IMR-90 (cell line): ENCODE results near the gene SLC25A26. TPM values are rescaled to one million over a fixed set of nuclear protein-coding genes. Genes with fewer than 3 reads are reported as not detected.
A peak's percentile ranks its signal among the peaks of the same experiment; 100 is the strongest.

ENCODE experiments used
- ATAC-seq: fragments of 200-7000 bp; cut with Tn5 transposase; 2 replicates; pipeline ENCODE4 v1.9.1; 2020; ENCODE audit warnings: low read depth, mild to moderate bottlenecking, moderate library complexity
- BruUV-seq: library from RNA; stranded (reverse); fragments of 400-500 nt; replicated peaks from 2 replicates; lab custom pipeline; 2021; lab: Mats Ljungman, UMichigan
- CTCF ChIA-PET: fragments of 300-600 bp; formaldehyde crosslinking; extraction: SDS; loops from one replicate; lab custom pipeline; 2021; ENCODE audit warnings: antibody characterized with exemption; lab: Yijun Ruan, JAX
- POLR2A ChIA-PET: fragments of 300-600 bp; sonication (Branson Sonifier 250); formaldehyde crosslinking; loops from one replicate; lab custom pipeline; 2022; ENCODE audit warnings: antibody characterized with exemption; ENCODE audit not compliant: unreplicated experiment; lab: Charles Lee
- DNase-seq: peaks from one replicate; pipeline ENCODE4 v3.0.0; 2013
- H2AFZ ChIP-seq: replicated peaks from 2 replicates; pipeline ENCODE3; 2013; ENCODE audit warnings: low read length, mild to moderate bottlenecking; ENCODE audit not compliant: poor library complexity
- H2AK5ac ChIP-seq: 2 replicates; pipeline ENCODE4 v1.6.1; 2013; ENCODE audit warnings: low read depth, low read length, inconsistent platforms
- H2AK9ac ChIP-seq: replicated peaks from 2 replicates; pipeline ENCODE3; 2013; ENCODE audit warnings: mild to moderate bottlenecking, low read depth, low read length, moderate library complexity; ENCODE audit not compliant: poor library complexity
- H2BK120ac ChIP-seq: 2 replicates; pipeline ENCODE4 v1.6.1; 2013; ENCODE audit warnings: low read depth, low read length, inconsistent platforms
- H2BK15ac ChIP-seq: 3 replicates; pipeline ENCODE4 v1.6.1; 2013; ENCODE audit warnings: low read depth, low read length, inconsistent platforms
- H2BK20ac ChIP-seq: 2 replicates; pipeline ENCODE4 v1.6.1; 2013; ENCODE audit warnings: low read depth, mild to moderate bottlenecking, inconsistent platforms, low read length, moderate library complexity
- H2BK5ac ChIP-seq: 2 replicates; pipeline ENCODE4 v1.6.1; 2013; ENCODE audit warnings: mild to moderate bottlenecking, low read depth, low read length, inconsistent platforms; ENCODE audit not compliant: poor library complexity, severe bottlenecking
- H3K14ac ChIP-seq: replicated peaks from 2 replicates; pipeline ENCODE4 v1.6.1; 2013; ENCODE audit warnings: low read depth, low read length, inconsistent platforms
- H3K18ac ChIP-seq: 2 replicates; pipeline ENCODE4 v1.6.1; 2013; ENCODE audit warnings: low read depth, low read length, control low read depth
- H3K23ac ChIP-seq: 2 replicates; pipeline ENCODE4 v1.6.1; 2013; ENCODE audit warnings: low read depth, low read length, inconsistent platforms
- H3K27ac ChIP-seq: 2 replicates; pipeline ENCODE4 v1.5.1; 2013; ENCODE audit warnings: mild to moderate bottlenecking, control low read depth, low read length; ENCODE audit not compliant: insufficient read depth
- H3K27me3 ChIP-seq: 2 replicates; pipeline ENCODE4 v1.6.1; 2013; ENCODE audit warnings: low read length; ENCODE audit not compliant: control insufficient read depth, insufficient read depth
- H3K36me3 ChIP-seq: 2 replicates; pipeline ENCODE4 v1.6.1; 2013; ENCODE audit warnings: low read length, mixed read lengths; ENCODE audit not compliant: control insufficient read depth, insufficient read depth
- H3K4ac ChIP-seq: 2 replicates; pipeline ENCODE4 v1.6.1; 2013; ENCODE audit warnings: low read depth, low read length, inconsistent platforms
- H3K4me1 ChIP-seq: 2 replicates; pipeline ENCODE4 v1.6.1; 2013; ENCODE audit warnings: low read length, mixed read lengths; ENCODE audit not compliant: control insufficient read depth, insufficient read depth
- H3K4me2 ChIP-seq: 2 replicates; pipeline ENCODE4 v1.6.1; 2013; ENCODE audit warnings: low read depth, mild to moderate bottlenecking, control low read depth, low read length, moderate library complexity
- H3K4me3 ChIP-seq: 2 replicates; pipeline ENCODE4 v1.5.1; 2013; ENCODE audit warnings: low read depth, mild to moderate bottlenecking, control low read depth, low read length, moderate library complexity; ENCODE audit not compliant: insufficient read depth
- H3K56ac ChIP-seq: 2 replicates; pipeline ENCODE4 v1.6.1; 2013; ENCODE audit warnings: low read length, inconsistent platforms; ENCODE audit not compliant: insufficient read depth; ENCODE audit errors: extremely low read depth
- H3K79me1 ChIP-seq, 2 experiments: 2 replicates each; pipeline ENCODE4 v1.6.1; 2013; ENCODE audit warnings: low read length in 2 of 2, inconsistent platforms in 1 of 2, low read depth in 1 of 2
- H3K9ac ChIP-seq: 2 replicates; pipeline ENCODE4 v1.6.1; 2013; ENCODE audit warnings: low read depth, low read length, control low read depth
- H3K9me1 ChIP-seq: 2 replicates; pipeline ENCODE4 v1.6.1; 2013; ENCODE audit warnings: low read length, inconsistent platforms; ENCODE audit not compliant: insufficient read depth
- H3K9me3 ChIP-seq: 2 replicates; pipeline ENCODE4 v1.6.1; 2013; ENCODE audit warnings: low read length; ENCODE audit not compliant: control insufficient read depth, insufficient read depth
- H4K20me1 ChIP-seq: 2 replicates; pipeline ENCODE4 v1.6.1; 2013; ENCODE audit warnings: low read length, inconsistent platforms; ENCODE audit not compliant: insufficient read depth
- H4K5ac ChIP-seq: 2 replicates; pipeline ENCODE4 v1.6.1; 2013; ENCODE audit warnings: mild to moderate bottlenecking, low read depth, low read length, control low read depth
- H4K8ac ChIP-seq, 2 experiments: 2 replicates each; pipeline ENCODE4 v1.6.1; 2013; ENCODE audit warnings: low read depth in 2 of 2, low read length in 2 of 2, control low read depth in 1 of 2, inconsistent platforms in 1 of 2
- H4K91ac ChIP-seq: 2 replicates; pipeline ENCODE4 v1.6.1; 2013; ENCODE audit warnings: low read depth, low read length, inconsistent platforms; ENCODE audit not compliant: insufficient read depth
- RCOR1 ChIP-seq: IDR thresholded peaks from 2 replicates; pipeline ENCODE4 v1.6.1; 2012; ENCODE audit warnings: mild to moderate bottlenecking, low read length, improper control_type of control experiment; ENCODE audit not compliant: insufficient replicate concordance
- RFX5 ChIP-seq: IDR thresholded peaks from 2 replicates; pipeline ENCODE4 v1.8.0; 2012; ENCODE audit warnings: low read depth, mild to moderate bottlenecking, low read length, moderate library complexity
- WGBS, 2 experiments: methylation state at CpG; one replicate each; pipeline versions ENCODE4 v1.1.5 to v1.1.7; 2013; ENCODE audit warnings: missing lambda C conversion rate in 2 of 2; ENCODE audit not compliant: insufficient read length in 1 of 2; ENCODE audit errors: extremely low coverage in 2 of 2; 5-methylcytosine and 5-hydroxymethylcytosine counted together
- dilution Hi-C: fragments of 300-500 bp; cut with HindIII; formaldehyde crosslinking; loops from one replicate; pipeline ENCODE4 v1.14.3; 2018; ENCODE audit warnings: low sequenced_read_pairs; ENCODE audit not compliant: unreplicated experiment
- in situ Hi-C: fragments of 300-500 bp; cut with MboI; formaldehyde crosslinking; loops from 3 replicates; pipeline ENCODE4 v1.14.3; 2019; ENCODE audit warnings: low sequenced_read_pairs, inconsistent platforms, mixed read lengths
- intact Hi-C: fragments of 100-400 bp; cut with micrococcal nuclease; formaldehyde crosslinking; loops from 2 replicates; pipeline ENCODE4 v1.10.0; 2022
- polyA plus RNA-seq, 3 experiments: library from polyadenylated mRNA; depleted of rRNA; stranded (reverse); fragments of >200 nt; gene quantifications; 2 replicates each; pipeline ENCODE4 v1.2.3, GENCODE V29; 2012; ENCODE audit warnings: low replicate concordance in 1 of 3
- total RNA-seq: library from RNA; depleted of rRNA; stranded (reverse); fragments of >200 nt; gene quantifications from 2 replicates; pipeline ENCODE4 v1.2.3, GENCODE V29; 2012

Gene SLC25A26
- total and polyA plus RNA-seq, 2 of the 4 experiments (the other 2 are of a cell fraction) = 10.9 to 12.7 TPM

DNA sequence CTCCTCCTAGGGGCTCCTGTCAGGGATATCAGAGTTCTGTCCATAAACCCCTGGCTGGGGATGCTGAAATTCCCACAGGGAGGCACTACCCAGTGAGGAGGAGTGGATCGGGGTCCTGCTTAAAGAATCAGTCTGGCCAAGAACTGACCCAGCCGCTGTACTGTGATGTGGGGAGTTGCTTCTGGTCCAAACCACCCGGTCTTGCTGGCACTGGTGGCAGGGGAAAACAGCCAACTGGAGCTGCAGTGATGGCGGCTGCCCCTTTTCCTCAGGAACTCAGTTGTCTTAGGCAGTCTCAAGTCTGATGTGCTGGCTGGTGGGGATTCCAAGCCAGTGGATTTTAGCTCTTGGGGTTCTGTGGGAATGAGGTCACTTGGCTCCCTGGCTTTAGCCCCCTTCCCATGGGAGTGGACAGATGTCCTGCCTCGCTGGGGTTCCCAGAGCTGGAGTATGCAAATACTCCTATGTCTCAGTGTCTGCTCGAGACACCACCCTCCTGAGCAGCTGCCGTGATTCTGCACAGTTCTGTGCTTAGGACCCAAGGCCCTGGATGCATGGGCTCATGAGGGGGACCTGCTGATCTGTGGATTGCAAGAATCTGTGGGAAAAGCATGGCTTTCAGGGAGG lies 97.1 kb downstream of the SLC25A26 start:
- Histone ChIP-seq H3K56ac (no peak overlapping the region), H4K5ac (no peak overlapping the region), H2BK5ac (no peak overlapping the region), H2BK20ac (no peak overlapping the region), H3K23ac (no peak overlapping the region), H3K4me3 (no peak overlapping the region), H3K18ac (no peak overlapping the region), H3K27ac (no peak overlapping the region), H3K27me3 (no peaks in the 10 kb centered on the region), H4K8ac (no peak overlapping the region), H2AK9ac (no peak overlapping the region), H3K79me1 (no peaks in the 10 kb centered on the region; a peak in 1 of 4 replicates), H3K4ac (no peak overlapping the region), H3K36me3 (no peaks in the 10 kb centered on the region), H3K9ac (no peak overlapping the region), H2AK5ac (no peak overlapping the region), H4K20me1 (no peaks in the 10 kb centered on the region), H3K9me3 (no peaks in the 10 kb centered on the region), H2BK120ac (no peak overlapping the region), H4K91ac (no peak overlapping the region), H3K4me2 (no peak overlapping the region), H2AFZ (peak overlapping the region; percentile 3), H2BK15ac (no peak overlapping the region), H3K9me1 (no peaks in the 10 kb centered on the region), H3K4me1 (no peaks in the 10 kb centered on the region), H3K14ac (no peak overlapping the region)
- DNase-seq = no peak
- 60% methylated on average over 5 of the region's 7 CpGs; no CpG with 5 or more reads in 1 of the 2 experiments for WGBS, 2 experiments
- CTCF ChIA-PET = no interaction called here
- TF ChIP-seq RCOR1 (no peak), RFX5 (no peak)
- intact Hi-C loops (no loop called here), dilution Hi-C loops (no loop called here), in situ Hi-C loops (no loop called here)
- BruUV-seq = no TSS peak
- no peak for ATAC-seq
- POLR2A ChIA-PET = no interaction called here
